AG09309 (cell line): Measurements from ENCODE around the gene FAP.

ENCODE experiments used
- DNase-seq: peaks from one replicate; pipeline ENCODE4 v3.0.0-alpha.2; 2010; ENCODE audit warnings: low read depth
- H3K4me3 ChIP-seq: 2 replicates; pipeline ENCODE4 v1.5.1; 2011; ENCODE audit warnings: mild to moderate bottlenecking, low read depth, low read length, moderate library complexity; ENCODE audit not compliant: control insufficient read depth
- CTCF ChIP-seq: IDR thresholded peaks from 2 replicates; pipeline ENCODE4 v1.5.1; 2011; ENCODE audit warnings: mild to moderate bottlenecking, low read depth, low read length, inconsistent platforms; ENCODE audit not compliant: insufficient read depth, control insufficient read depth; ENCODE audit errors: missing control alignments

The FAP gene

DNA sequence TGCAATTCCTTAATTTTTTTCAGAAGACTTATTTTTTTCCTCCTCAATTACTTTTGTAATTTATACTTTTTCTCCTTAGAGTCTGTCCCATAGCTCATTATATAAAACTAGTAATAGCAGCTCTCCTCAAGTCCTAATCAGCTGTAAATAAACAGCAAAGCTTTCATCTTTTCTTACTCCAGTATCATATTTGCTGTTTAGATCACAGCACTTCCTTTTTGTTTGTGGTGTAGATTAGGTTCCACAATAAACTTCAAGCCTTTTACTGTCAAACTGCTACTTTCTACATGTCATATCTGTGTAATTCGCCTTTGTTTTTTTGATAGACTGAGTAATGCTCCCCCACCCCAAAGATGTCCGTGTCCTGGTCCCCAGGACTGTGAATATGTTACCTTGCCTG, 116.7 kb downstream of the FAP start:
- H3K4me3 ChIP-seq = no peak overlapping the region
- TF ChIP-seq CTCF = no peak
- DNase-seq = no peak

GRCh38 chr2:162126111-162126519, 117.1 kb downstream of the FAP start:
- no peak for DNase-seq
- TF ChIP-seq CTCF = no peak
- no peak overlapping the region for H3K4me3 ChIP-seq

DNA sequence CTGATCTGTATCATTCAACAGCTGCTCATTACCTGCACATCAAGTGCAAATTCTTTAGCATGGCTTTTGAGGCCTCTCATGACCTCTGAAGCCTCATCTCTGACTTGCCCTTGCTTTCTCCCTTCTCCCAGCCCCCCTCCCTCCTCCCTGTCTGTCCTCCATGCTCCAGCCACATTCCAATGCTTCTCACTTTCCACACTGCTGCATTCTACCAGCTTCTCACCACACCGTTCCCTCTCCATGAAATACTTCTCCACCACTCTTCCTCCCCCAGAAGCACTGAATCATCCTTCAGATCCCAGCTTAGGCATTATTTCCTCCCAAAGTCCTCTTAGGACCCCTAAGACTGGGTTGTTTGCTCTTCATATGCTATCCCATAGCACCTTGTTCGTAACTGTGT, 118.1 kb downstream of the FAP start:
- no peak for DNase-seq
- TF ChIP-seq CTCF = no peak
- no peak overlapping the region for H3K4me3 ChIP-seq

- TF ChIP-seq CTCF = peak; percentile 44
- DNase-seq = no peak
- H3K4me3 ChIP-seq = no peak overlapping the region
Observed at GRCh38 chr2:162123806-162124758, 119.2 kb downstream of the FAP start.
